ENCODE measurements around the gene SETD4.

Gene SETD4

DNA sequence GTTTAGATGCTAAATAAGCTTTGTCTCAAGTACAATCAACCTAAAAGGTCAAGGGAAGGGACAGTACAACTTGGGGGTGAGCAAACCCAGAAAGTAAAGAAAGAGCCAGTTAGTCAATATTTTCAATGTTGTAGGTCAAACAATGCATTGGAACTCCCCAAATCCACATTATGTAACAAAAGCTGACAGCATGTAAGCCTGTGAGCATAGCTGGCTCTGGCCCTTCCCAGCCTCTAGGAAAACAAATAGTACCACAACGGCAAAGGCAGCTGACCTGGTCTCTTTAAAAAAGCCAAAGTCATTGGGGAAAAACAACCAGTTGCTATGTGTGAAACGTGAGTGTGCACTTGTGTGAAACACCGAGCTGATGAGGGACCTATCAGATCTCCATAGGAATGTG, 12.9 kb upstream of the SETD4 start:
- TF ChIP-seq, protein P1, sequence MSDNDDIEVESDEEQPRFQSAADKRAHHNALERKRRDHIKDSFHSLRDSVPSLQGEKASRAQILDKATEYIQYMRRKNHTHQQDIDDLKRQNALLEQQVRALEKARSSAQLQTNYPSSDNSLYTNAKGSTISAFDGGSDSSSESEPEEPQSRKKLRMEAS (IDR thresholded peaks at IDR 0.05), result no peak
- no peak for TF ChIP-seq TEAD4 (IDR thresholded peaks at IDR 0.05)
- TF ChIP-seq, protein P2, sequence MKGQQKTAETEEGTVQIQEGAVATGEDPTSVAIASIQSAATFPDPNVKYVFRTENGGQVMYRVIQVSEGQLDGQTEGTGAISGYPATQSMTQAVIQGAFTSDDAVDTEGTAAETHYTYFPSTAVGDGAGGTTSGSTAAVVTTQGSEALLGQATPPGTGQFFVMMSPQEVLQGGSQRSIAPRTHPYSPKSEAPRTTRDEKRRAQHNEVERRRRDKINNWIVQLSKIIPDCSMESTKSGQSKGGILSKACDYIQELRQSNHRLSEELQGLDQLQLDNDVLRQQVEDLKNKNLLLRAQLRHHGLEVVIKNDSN (IDR thresholded peaks at IDR 0.05), result no peak
- TF ChIP-seq CREB1 (IDR thresholded peaks at IDR 0.05; ENCODE audit: low read depth), result no peak
- no peak for TF ChIP-seq TAF1 (IDR thresholded peaks at IDR 0.05; ENCODE audit: low read depth)
- TF ChIP-seq EGR1 (IDR thresholded peaks at IDR 0.05), result no peak
- TF ChIP-seq EP300 (IDR thresholded peaks at IDR 0.05; ENCODE audit: borderline replicate concordance), result no peak
- TF ChIP-seq TCF12 (IDR thresholded peaks at IDR 0.05; ENCODE audit: low read depth), result no peak
- TF ChIP-seq ZBTB7A (IDR thresholded peaks at IDR 0.05; ENCODE audit: low read depth), result no peak
- TF ChIP-seq NFIC (IDR thresholded peaks at IDR 0.05), result no peak
- no peak for TF ChIP-seq RAD21 (IDR thresholded peaks at IDR 0.05; ENCODE audit: low read depth)
- TF ChIP-seq, protein P3, sequence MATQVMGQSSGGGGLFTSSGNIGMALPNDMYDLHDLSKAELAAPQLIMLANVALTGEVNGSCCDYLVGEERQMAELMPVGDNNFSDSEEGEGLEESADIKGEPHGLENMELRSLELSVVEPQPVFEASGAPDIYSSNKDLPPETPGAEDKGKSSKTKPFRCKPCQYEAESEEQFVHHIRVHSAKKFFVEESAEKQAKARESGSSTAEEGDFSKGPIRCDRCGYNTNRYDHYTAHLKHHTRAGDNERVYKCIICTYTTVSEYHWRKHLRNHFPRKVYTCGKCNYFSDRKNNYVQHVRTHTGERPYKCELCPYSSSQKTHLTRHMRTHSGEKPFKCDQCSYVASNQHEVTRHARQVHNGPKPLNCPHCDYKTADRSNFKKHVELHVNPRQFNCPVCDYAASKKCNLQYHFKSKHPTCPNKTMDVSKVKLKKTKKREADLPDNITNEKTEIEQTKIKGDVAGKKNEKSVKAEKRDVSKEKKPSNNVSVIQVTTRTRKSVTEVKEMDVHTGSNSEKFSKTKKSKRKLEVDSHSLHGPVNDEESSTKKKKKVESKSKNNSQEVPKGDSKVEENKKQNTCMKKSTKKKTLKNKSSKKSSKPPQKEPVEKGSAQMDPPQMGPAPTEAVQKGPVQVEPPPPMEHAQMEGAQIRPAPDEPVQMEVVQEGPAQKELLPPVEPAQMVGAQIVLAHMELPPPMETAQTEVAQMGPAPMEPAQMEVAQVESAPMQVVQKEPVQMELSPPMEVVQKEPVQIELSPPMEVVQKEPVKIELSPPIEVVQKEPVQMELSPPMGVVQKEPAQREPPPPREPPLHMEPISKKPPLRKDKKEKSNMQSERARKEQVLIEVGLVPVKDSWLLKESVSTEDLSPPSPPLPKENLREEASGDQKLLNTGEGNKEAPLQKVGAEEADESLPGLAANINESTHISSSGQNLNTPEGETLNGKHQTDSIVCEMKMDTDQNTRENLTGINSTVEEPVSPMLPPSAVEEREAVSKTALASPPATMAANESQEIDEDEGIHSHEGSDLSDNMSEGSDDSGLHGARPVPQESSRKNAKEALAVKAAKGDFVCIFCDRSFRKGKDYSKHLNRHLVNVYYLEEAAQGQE (IDR thresholded peaks at IDR 0.05; ENCODE audit: low read depth), result no peak
- no peak for TF ChIP-seq FOXM1 (IDR thresholded peaks at IDR 0.05; ENCODE audit: borderline replicate concordance, low read depth)
- no peak for TF ChIP-seq YY1 (IDR thresholded peaks at IDR 0.05; ENCODE audit: low read depth)
- TF ChIP-seq CEBPB (IDR thresholded peaks at IDR 0.05), result no peak

DNA sequence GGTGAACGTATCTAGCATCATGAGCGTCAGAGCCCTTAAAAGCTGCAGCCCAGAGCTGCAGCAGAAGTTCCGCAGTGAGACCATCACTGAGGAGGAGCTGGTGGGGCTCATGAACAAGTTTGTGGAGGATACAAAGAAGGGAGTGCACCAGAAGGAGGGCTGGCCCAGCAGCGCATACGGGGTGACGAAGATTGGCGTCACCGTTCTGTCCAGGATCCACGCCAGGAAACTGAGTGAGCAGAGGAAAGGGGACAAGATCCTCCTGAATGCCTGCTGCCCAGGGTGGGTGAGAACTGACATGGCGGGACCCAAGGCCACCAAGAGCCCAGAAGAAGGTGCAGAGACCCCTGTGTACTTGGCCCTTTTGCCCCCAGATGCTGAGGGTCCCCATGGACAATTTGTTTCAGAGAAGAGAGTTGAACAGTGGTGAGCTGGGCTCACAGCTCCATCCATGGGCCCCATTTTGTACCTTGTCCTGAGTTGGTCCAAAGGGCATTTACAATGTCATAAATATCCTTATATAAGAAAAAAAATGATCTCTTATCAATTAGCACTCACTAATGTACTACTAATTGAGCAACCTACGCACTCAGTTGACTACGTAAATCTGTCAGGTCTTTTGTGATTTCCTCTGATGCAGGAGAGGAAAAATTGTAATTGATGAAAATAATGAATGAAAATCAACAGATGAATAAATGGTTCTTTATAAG, 12.3 kb upstream of the SETD4 start:
- no peak for TF ChIP-seq NFIC (IDR thresholded peaks at IDR 0.05)
- no peak for TF ChIP-seq RAD21 (IDR thresholded peaks at IDR 0.05; ENCODE audit: low read depth)
- TF ChIP-seq, protein P2 (IDR thresholded peaks at IDR 0.05), result no peak

DNA sequence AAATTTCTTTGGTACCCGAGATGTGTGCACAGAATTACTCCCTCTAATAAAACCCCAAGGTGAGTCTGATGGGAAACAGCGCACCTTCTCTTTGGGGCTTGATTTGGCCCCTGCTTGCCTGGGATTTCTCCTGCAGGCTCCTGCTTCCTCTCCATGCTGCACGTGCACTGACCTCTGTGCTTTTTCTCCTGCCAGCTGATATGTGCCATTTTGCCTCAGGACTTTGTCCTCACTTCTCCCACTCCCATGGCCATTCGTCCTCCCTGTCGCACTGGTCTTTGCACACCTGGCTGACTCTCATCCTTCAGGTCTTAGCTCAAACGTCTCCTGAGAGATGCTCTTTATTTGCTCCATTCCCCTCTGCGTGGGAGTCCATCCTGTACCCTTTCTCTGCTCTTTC, 10.7 kb upstream of the SETD4 start:
- TF ChIP-seq RAD21 (IDR thresholded peaks at IDR 0.05; ENCODE audit: low read depth) (no peak), NFIC (IDR thresholded peaks at IDR 0.05) (no peak), CREB1 (IDR thresholded peaks at IDR 0.05; ENCODE audit: low read depth) (no peak), TAF1 (IDR thresholded peaks at IDR 0.05; ENCODE audit: low read depth) (no peak), TEAD4 (IDR thresholded peaks at IDR 0.05) (no peak), ZBTB7A (IDR thresholded peaks at IDR 0.05; ENCODE audit: low read depth) (no peak), TCF12 (IDR thresholded peaks at IDR 0.05; ENCODE audit: low read depth) (no peak), YY1 (IDR thresholded peaks at IDR 0.05; ENCODE audit: low read depth) (no peak), EP300 (IDR thresholded peaks at IDR 0.05; ENCODE audit: borderline replicate concordance) (no peak), FOXM1 (IDR thresholded peaks at IDR 0.05; ENCODE audit: borderline replicate concordance, low read depth) (no peak), EGR1 (IDR thresholded peaks at IDR 0.05) (no peak), CEBPB (IDR thresholded peaks at IDR 0.05) (no peak)
- TF ChIP-seq, protein P2 (IDR thresholded peaks at IDR 0.05), result no peak
- TF ChIP-seq, protein P1 (IDR thresholded peaks at IDR 0.05), result no peak
- TF ChIP-seq, protein P3 (IDR thresholded peaks at IDR 0.05; ENCODE audit: low read depth), result no peak

DNA sequence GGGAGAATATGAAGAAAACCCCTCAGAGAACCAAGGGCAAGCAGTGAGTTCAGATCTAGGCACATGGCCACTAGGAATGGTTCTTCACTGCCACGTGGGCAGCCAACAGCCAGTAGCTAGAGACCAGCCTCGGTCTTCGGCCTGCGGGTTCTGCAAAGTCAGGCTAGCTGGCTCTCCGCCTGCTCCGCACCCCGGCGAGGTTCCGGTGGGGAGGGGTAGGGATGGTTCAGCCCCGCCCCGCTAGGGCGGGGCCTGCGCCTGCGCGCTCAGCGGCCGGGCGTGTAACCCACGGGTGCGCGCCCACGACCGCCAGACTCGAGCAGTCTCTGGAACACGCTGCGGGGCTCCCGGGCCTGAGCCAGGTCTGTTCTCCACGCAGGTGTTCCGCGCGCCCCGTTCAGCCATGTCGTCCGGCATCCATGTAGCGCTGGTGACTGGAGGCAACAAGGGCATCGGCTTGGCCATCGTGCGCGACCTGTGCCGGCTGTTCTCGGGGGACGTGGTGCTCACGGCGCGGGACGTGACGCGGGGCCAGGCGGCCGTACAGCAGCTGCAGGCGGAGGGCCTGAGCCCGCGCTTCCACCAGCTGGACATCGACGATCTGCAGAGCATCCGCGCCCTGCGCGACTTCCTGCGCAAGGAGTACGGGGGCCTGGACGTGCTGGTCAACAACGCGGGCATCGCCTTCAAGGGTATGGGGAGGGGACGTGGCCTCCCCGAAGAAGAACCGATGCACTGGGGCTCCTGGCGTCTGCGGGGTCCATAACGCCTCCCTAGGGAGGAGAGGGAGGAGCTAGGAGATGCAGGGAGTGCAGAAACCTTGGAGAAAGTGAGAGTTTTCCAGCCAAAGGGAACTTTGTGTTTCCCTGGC, 9.6 kb upstream of the SETD4 start, which contains the start of gene CBR1:
Gene CBR1 (plus strand): TSS at position 312 of the 871 bp plus-strand sequence. CDS start 92 bp downstream, at position 404.
- TF ChIP-seq EP300 (IDR thresholded peaks at IDR 0.05; ENCODE audit: borderline replicate concordance) (no peak), TEAD4 (IDR thresholded peaks at IDR 0.05) (0 out of 2 replicates have a peak, but pooled peaks have one; percentile 3), ZBTB7A (IDR thresholded peaks at IDR 0.05; ENCODE audit: low read depth) (no peak), NFIC (IDR thresholded peaks at IDR 0.05) (peak; percentile 71; the same call in 1 of the 2 replicates), FOXM1 (IDR thresholded peaks at IDR 0.05; ENCODE audit: borderline replicate concordance, low read depth) (no peak), TCF12 (IDR thresholded peaks at IDR 0.05; ENCODE audit: low read depth) (no peak), YY1 (IDR thresholded peaks at IDR 0.05; ENCODE audit: low read depth) (0 out of 2 replicates have a peak, but pooled peaks have one; percentile 6), EGR1 (IDR thresholded peaks at IDR 0.05) (no peak), TAF1 (IDR thresholded peaks at IDR 0.05; ENCODE audit: low read depth) (peak; percentile 71), CEBPB (IDR thresholded peaks at IDR 0.05) (no peak), RAD21 (IDR thresholded peaks at IDR 0.05; ENCODE audit: low read depth) (no peak), CREB1 (IDR thresholded peaks at IDR 0.05; ENCODE audit: low read depth) (no peak)
- TF ChIP-seq, protein P1 (IDR thresholded peaks at IDR 0.05), result peak; percentile 90
- TF ChIP-seq, protein P2 (IDR thresholded peaks at IDR 0.05), result peak; percentile 96
- TF ChIP-seq, protein P3 (IDR thresholded peaks at IDR 0.05; ENCODE audit: low read depth), result no peak

Measured in Ishikawa (cell line).